Neutrophil (primary cell): Measurements from ENCODE around the gene SIGLEC1.

ENCODE experiments used
- H3K27ac ChIP-seq: fragments of 200-600 bp; sonication (generic); 2 replicates; pipeline ENCODE4 v1.5.1; 2016; ENCODE audit warnings: mild to moderate bottlenecking, moderate library complexity
- H3K27me3 ChIP-seq: fragments of 200-600 bp; sonication (generic); 2 replicates; pipeline ENCODE4 v1.6.0; 2016; ENCODE audit warnings: mild to moderate bottlenecking
- H3K36me3 ChIP-seq: fragments of 200-600 bp; sonication (generic); 2 replicates; pipeline ENCODE4 v1.5.1; 2017
- H3K4me1 ChIP-seq, 2 experiments: fragments of 200-600 bp in 1 of 2; sonication (generic) in 1 of 2; 1 replicate in 1 of 2; 2 replicates in 1 of 2; pipeline versions ENCODE4 v1.5.1 to v1.6.1; 2013 to 2016; ENCODE audit warnings: low read depth in 1 of 2, low read length in 1 of 2, mild to moderate bottlenecking in 1 of 2, moderate library complexity in 1 of 2; ENCODE audit not compliant: control insufficient read depth in 1 of 2, insufficient read depth in 1 of 2
- H3K4me3 ChIP-seq, 2 experiments: fragments of 200-600 bp in 1 of 2; sonication (generic) in 1 of 2; 1 replicate in 1 of 2; 2 replicates in 1 of 2; pipeline ENCODE4 v1.5.1; 2013 to 2016; ENCODE audit warnings: low read depth in 1 of 2, low read length in 1 of 2, mild to moderate bottlenecking in 1 of 2, moderate library complexity in 1 of 2
- H3K9me3 ChIP-seq: fragments of 200-600 bp; sonication (generic); 2 replicates; pipeline ENCODE4 v1.5.1; 2016
- TF ChIP-seq, protein P1 (sequence below): fragments of 200-600 bp; sonication (generic); IDR thresholded peaks from 2 replicates; pipeline ENCODE4 v1.5.1; 2016; ENCODE audit warnings: antibody characterized with exemption

Gene SIGLEC1

DNA sequence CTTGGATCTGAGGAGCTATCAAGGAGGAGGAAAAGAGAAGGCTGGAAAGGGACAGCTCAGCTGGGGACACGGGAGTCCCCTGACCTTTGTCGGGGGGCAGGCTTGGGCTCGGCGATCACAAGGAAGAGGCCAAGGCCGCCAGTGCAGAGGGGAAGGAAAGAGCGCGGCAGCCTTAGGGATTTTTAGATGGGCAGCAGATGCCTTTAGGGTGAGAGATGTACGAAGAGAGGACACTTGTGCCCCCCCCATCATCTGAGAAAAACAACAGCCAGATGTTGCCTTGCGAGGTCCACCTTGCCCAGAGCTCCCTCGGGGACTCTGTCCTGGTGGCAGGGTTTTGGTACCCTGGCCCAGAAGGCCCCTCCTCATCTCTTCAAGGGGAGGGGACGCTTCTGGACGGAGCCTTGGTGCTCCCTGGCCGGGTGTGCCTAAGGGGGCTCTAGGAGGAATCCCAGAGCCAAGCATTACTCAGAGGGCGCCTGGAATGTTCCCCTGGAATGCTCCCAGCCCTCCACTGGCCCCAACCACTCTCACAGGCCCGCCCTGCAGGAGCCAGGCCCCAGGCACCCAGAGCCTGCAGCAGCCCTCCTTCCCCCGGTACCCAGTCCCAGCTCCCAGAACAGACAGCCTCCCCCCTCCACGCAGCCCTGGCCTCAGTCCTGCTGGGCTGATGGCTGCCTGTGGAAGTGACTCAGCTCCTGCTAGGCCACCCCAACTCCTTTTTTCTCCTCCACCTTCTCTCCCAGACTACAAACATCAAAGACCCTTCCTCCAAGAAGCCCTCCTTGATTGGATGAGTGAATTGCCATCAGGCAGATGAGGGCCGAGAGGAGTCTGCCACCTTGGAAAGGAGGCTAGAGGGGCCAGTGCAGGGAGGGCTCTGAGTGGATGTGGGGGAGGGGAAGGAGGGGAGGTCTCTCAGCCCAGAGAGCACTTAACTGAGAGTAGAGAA lies 32.4 kb downstream of the SIGLEC1 start:
- no peak overlapping the region for H3K4me3 ChIP-seq
- H3K27ac ChIP-seq = no peak overlapping the region
- H3K4me1 ChIP-seq = peaks cover 0 to 8% of the 10 kb centered on the region in 2 experiments
- H3K36me3 ChIP-seq = no peaks in the 10 kb centered on the region
- TF ChIP-seq, protein P1, sequence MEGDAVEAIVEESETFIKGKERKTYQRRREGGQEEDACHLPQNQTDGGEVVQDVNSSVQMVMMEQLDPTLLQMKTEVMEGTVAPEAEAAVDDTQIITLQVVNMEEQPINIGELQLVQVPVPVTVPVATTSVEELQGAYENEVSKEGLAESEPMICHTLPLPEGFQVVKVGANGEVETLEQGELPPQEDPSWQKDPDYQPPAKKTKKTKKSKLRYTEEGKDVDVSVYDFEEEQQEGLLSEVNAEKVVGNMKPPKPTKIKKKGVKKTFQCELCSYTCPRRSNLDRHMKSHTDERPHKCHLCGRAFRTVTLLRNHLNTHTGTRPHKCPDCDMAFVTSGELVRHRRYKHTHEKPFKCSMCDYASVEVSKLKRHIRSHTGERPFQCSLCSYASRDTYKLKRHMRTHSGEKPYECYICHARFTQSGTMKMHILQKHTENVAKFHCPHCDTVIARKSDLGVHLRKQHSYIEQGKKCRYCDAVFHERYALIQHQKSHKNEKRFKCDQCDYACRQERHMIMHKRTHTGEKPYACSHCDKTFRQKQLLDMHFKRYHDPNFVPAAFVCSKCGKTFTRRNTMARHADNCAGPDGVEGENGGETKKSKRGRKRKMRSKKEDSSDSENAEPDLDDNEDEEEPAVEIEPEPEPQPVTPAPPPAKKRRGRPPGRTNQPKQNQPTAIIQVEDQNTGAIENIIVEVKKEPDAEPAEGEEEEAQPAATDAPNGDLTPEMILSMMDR = no peak
- H3K27me3 ChIP-seq = peaks cover 96% of the 10 kb centered on the region
- H3K9me3 ChIP-seq = no peaks in the 10 kb centered on the region

DNA sequence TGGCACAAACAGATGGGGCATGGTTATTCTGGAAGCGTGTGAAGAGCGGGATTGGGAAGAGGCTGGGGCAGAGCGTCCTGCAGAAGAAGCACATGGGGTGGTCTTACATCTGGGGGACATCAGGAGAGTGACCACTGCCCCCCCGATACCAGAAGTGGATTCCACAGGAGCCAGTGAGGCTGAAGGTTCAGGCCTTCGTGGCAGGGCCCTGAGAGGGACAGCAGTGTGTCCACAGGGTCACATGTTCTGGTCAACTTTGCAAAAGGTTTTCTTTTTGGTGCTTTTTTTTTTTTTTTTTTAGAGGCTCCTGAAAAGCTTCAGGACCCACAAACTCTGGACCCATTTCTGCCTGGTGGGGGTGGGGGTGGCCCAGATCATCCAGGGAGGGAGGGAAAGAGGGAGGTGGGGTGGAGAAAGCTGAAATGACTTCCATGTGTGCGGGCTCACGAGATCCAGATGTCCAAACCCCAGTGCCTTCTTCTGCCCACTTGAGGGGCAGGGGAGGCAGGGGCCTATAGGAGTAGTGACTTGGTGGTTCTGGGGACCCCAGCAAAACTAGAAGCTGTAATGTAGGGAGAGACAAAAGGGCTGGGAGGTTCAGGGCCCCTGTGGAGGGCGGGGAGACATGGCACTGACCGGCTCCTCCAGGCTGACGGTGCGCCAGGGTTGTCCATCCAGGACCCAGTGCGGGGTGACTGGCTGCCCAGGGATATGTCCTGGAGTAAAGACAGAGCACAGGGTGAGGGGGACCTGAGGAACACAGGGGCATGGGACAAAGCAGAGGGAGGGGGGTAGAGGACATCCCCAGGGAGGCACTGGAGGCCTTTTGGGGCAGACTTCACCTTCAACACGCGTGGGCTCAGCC lies 33.3 kb downstream of the SIGLEC1 start:
- H3K9me3 ChIP-seq = no peaks in the 10 kb centered on the region
- no peak overlapping the region for H3K27ac ChIP-seq
- H3K27me3 ChIP-seq = peaks cover 96% of the 10 kb centered on the region
- no peak overlapping the region for H3K4me3 ChIP-seq
- H3K36me3 ChIP-seq = no peaks in the 10 kb centered on the region
- peaks cover 0 to 8% of the 10 kb centered on the region in 2 experiments for H3K4me1 ChIP-seq
- TF ChIP-seq, protein P1 = no peak

DNA sequence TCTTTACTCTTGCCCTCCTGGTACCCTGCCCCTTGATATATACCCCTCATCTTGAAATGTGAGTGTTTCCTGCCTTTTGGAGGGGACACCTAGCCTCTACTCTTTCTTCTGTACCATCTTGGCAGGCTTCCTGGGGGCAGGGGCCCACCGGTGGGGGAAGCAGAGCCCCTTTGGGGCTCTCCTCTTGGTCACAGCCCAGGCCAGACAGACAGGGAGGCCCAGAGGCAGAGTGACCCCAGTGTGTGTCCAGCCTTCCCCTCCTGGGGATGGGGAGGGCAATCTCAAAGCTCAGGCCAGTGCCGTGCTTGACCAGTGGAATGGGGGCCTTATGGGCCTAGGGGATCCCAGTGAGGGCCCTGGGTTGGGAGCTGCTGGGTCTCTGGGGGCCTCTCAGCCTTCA lies 34.2 kb downstream of the SIGLEC1 start:
- Histone ChIP-seq H3K27ac (no peak overlapping the region), H3K27me3 (peaks cover 96% of the 10 kb centered on the region), H3K36me3 (no peaks in the 10 kb centered on the region), H3K9me3 (no peaks in the 10 kb centered on the region), H3K4me1 (peaks cover 0 to 8% of the 10 kb centered on the region in 2 experiments), H3K4me3 (no peak overlapping the region)
- TF ChIP-seq, protein P1 = no peak

DNA sequence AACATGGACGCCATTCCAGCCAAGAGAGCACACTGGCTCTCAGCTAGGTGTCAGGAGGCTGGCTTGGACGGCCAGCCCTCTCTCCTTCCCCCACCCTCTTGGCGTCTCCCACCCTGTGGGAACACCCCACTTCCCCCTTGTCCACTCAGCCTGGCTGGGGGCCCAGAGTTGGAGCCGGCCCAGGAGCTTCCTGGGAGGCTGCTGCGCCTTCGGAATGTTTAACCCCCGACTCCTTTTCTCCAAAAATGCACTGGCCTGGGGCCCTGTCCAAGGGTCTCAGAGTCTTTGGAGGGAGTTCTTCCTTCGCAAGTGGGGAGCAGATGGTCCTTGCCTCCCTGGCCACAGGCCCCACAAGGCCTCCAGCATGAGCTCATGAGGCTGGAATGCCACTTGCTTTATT lies 34.7 kb downstream of the SIGLEC1 start:
- TF ChIP-seq, protein P1 = no peak
- no peaks in the 10 kb centered on the region for H3K36me3 ChIP-seq
- H3K4me3 ChIP-seq = no peak overlapping the region
- no peaks in the 10 kb centered on the region for H3K9me3 ChIP-seq
- peaks cover 96% of the 10 kb centered on the region for H3K27me3 ChIP-seq
- no peak overlapping the region for H3K27ac ChIP-seq
- H3K4me1 ChIP-seq = peaks cover under 1 to 11% of the 10 kb centered on the region in 2 experiments

DNA sequence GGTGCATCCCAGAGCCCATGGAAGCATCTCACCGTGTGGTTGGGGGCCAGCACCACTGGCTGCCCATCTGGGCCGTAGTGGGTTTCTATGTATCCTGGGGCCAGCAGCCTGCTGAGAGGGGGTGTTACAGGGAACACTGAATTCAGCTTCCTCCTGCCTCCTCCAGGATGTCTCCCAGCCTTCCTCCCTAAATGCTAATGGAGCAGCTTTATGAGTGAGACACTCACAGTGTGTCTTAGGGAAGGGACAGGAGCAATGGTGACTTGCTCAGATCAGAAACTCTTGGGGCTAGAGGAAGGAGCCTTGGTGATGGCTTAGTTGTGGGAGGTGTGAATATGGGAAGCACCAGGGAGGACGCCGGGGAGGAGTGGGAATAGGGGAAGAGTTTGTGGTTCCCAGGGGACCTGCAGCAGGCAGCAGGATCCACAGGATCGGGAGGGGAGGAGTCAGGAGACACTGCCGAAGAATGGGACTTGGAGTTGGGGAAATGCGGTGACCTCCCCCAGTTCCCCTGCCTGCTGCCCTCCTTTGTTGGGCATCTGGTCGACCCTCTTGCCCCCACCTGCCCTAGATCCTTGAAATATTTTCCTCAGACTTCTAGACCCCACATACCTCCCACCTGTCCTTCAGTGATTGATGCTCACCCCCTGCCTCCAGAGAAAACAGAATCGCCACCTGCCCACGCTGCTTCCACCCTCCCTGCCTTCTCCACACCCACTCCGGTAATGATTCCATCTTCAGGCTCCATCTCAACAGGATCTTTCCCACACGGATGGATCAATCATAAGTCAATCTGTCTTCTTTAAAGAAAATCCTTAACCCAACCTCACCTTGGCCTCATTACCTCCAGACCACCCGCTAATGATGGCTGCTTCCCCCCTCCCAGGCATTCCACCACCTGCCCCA lies 37.2 kb downstream of the SIGLEC1 start:
- TF ChIP-seq, protein P1 = no peak
- no peaks in the 10 kb centered on the region for H3K9me3 ChIP-seq
- H3K36me3 ChIP-seq = no peaks in the 10 kb centered on the region
- peaks cover 5 to 11% of the 10 kb centered on the region in 2 experiments for H3K4me1 ChIP-seq
- H3K27me3 ChIP-seq = peaks cover 96% of the 10 kb centered on the region
- H3K27ac ChIP-seq = no peak overlapping the region
- H3K4me3 ChIP-seq = no peak overlapping the region
